ENCODE results near the gene SLC50A1. TPM values are rescaled to one million over a fixed set of nuclear protein-coding genes. Genes with fewer than 3 reads are reported as not detected.
"Not testable (repeated sequence)": the region's sequence is repeated elsewhere in the genome, so short reads cannot be mapped to it uniquely, and the experiment has no call there.

The SLC50A1 gene
- total RNA-seq, 1 experiment from 2014 or later: 24.7 TPM

- DNase-seq (ENCODE audit: low read depth): peak; percentile 92
Measured at GRCh38 chr1:155134880-155135414, 705 bp upstream of the SLC50A1 start.

GRCh38 chr1:155136748-155137147 is 1.1 kb downstream of the SLC50A1 start:
- no peak for DNase-seq (ENCODE audit: low read depth)

GRCh38 chr1:155137154-155137949 is 1.7 kb downstream of the SLC50A1 start:
- DNase-seq (ENCODE audit: low read depth): no peak

GRCh38 chr1:155139895-155140629 is 4.4 kb downstream of the SLC50A1 start, which contains the start of gene DPM3:
Gene DPM3, minus strand, starts transcription at chr1:155140531. Its CDS starts 291 bp downstream, at chr1:155140240.
- peak; percentile 69 for DNase-seq (ENCODE audit: low read depth)

GRCh38 chr1:155140630-155140953 is 4.9 kb downstream of the SLC50A1 start:
- DNase-seq (ENCODE audit: low read depth): no peak

GRCh38 chr1:155141749-155142148 is 6.1 kb downstream of the SLC50A1 start:
- no peak for DNase-seq (ENCODE audit: low read depth)

- DNase-seq (ENCODE audit: low read depth): no peak
Measured at GRCh38 chr1:155145491-155145890, 9.8 kb downstream of the SLC50A1 start.

GRCh38 chr1:155155996-155156643 is 20.5 kb downstream of the SLC50A1 start:
- DNase-seq (ENCODE audit: low read depth): not testable (repeated sequence)

- DNase-seq (ENCODE audit: low read depth): no peak
Measured at GRCh38 chr1:155158991-155159390, 23.3 kb downstream of the SLC50A1 start.

- no peak for DNase-seq (ENCODE audit: low read depth)
Measured at GRCh38 chr1:155160128-155160527, 24.5 kb downstream of the SLC50A1 start.

- DNase-seq (ENCODE audit: low read depth): not testable (repeated sequence)
Measured at GRCh38 chr1:155162631-155163030, 27.0 kb downstream of the SLC50A1 start.

GRCh38 chr1:155163785-155164184 is 28.1 kb downstream of the SLC50A1 start:
- not testable (repeated sequence) for DNase-seq (ENCODE audit: low read depth)

GRCh38 chr1:155164625-155165024 is 29.0 kb downstream of the SLC50A1 start:
- DNase-seq (ENCODE audit: low read depth): not testable (repeated sequence)

GRCh38 chr1:155166051-155166470 is 30.4 kb downstream of the SLC50A1 start:
- DNase-seq (ENCODE audit: low read depth): no peak

- DNase-seq (ENCODE audit: low read depth): no peak
Measured at GRCh38 chr1:155166471-155167165, 31.0 kb downstream of the SLC50A1 start.

- DNase-seq (ENCODE audit: low read depth): peak; percentile 73
Measured at GRCh38 chr1:155167166-155168104, 31.8 kb downstream of the SLC50A1 start.

GRCh38 chr1:155168105-155168445 is 32.4 kb downstream of the SLC50A1 start:
- DNase-seq (ENCODE audit: low read depth): not testable (repeated sequence)

- DNase-seq (ENCODE audit: low read depth): no peak
Measured at GRCh38 chr1:155168456-155169210, 33.0 kb downstream of the SLC50A1 start.

GRCh38 chr1:155169541-155169940 is 33.9 kb downstream of the SLC50A1 start:
- no peak for DNase-seq (ENCODE audit: low read depth)
